OCI-LY3 (cell line): ENCODE data around the gene TROAP.

ENCODE experiments used
- EZH2phosphoT487 ChIP-seq: fragments of 200-600 bp; shearing (Covaris generic); IDR thresholded peaks from 2 replicates; pipeline ENCODE4 v1.6.1; 2018; ENCODE audit warnings: antibody characterized with exemption, mixed run types, low read depth
- TF ChIP-seq, protein P1 (sequence below): fragments of 200-600, 300-600 bp; sonication (generic); IDR thresholded peaks from 2 replicates; pipeline ENCODE4 v1.5.1; 2014; ENCODE audit warnings: antibody characterized with exemption, low read length, low read depth

DNA sequence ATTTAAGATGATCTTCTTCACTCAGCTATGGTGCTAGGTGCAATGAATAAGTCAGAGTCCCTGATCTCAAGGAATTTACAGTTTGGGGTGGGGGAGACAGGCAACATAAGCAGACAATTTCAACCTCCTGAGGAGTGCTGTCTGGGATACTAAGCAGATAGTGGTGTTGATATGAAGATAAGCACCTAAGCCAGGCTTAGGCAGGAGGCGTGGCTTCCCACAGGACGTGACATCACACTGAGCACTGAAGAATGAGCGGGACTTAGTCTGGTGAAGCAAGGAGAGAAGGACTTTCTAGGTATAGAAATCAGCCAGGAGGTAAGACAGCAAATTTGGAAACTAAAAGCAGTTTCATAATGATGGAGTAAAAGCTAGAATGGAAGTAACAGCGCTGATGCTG, 21.3 kb upstream of the TROAP start:
- TF ChIP-seq, protein P1, sequence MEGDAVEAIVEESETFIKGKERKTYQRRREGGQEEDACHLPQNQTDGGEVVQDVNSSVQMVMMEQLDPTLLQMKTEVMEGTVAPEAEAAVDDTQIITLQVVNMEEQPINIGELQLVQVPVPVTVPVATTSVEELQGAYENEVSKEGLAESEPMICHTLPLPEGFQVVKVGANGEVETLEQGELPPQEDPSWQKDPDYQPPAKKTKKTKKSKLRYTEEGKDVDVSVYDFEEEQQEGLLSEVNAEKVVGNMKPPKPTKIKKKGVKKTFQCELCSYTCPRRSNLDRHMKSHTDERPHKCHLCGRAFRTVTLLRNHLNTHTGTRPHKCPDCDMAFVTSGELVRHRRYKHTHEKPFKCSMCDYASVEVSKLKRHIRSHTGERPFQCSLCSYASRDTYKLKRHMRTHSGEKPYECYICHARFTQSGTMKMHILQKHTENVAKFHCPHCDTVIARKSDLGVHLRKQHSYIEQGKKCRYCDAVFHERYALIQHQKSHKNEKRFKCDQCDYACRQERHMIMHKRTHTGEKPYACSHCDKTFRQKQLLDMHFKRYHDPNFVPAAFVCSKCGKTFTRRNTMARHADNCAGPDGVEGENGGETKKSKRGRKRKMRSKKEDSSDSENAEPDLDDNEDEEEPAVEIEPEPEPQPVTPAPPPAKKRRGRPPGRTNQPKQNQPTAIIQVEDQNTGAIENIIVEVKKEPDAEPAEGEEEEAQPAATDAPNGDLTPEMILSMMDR, result no peak
- TF ChIP-seq EZH2phosphoT487, result no peak
